NB4 (cell line): ENCODE measurements around the gene DNAJB11.
"Not testable (repeated sequence)": the region's sequence is repeated elsewhere in the genome, so short reads cannot be mapped to it uniquely, and the experiment has no call there.

ENCODE experiments used
- DNase-seq: peaks from one replicate; pipeline ENCODE4 v3.0.0; 2010; ENCODE audit warnings: low read depth
- H3K4me3 ChIP-seq: one replicate; pipeline ENCODE4 v1.5.1; 2011; ENCODE audit warnings: mild to moderate bottlenecking, low read depth, low read length, moderate library complexity
- CTCF ChIP-seq: IDR thresholded peaks from one replicate; pipeline ENCODE4 v1.5.1; 2012; ENCODE audit warnings: low read depth, low read length
- MAX ChIP-seq: IDR thresholded peaks from 2 replicates; pipeline ENCODE4 v1.6.1; 2011; ENCODE audit warnings: low read depth, low read length
- MYC ChIP-seq: IDR thresholded peaks from 2 replicates; pipeline ENCODE4 v1.6.1; 2011; ENCODE audit warnings: low read depth, low read length
- POLR2A ChIP-seq: IDR thresholded peaks from 2 replicates; pipeline ENCODE4 v1.6.1; 2011; ENCODE audit warnings: mild to moderate bottlenecking; ENCODE audit not compliant: insufficient read length; ENCODE audit errors: extremely low read depth

Gene DNAJB11

GRCh38 chr3:186580785-186581184 lies 10.3 kb downstream of the DNAJB11 start:
- no peak for TF ChIP-seq MAX
- no peak for TF ChIP-seq POLR2A
- no peak for TF ChIP-seq MYC
- TF ChIP-seq CTCF = no peak
- no peak overlapping the region for H3K4me3 ChIP-seq
- DNase-seq = no peak

GRCh38 chr3:186582541-186582940 lies 12.0 kb downstream of the DNAJB11 start:
- TF ChIP-seq CTCF = no peak
- TF ChIP-seq POLR2A = no peak
- TF ChIP-seq MYC = no peak
- no peak for TF ChIP-seq MAX
- no peak for DNase-seq
- H3K4me3 ChIP-seq = no peak overlapping the region

GRCh38 chr3:186583831-186584230 lies 13.3 kb downstream of the DNAJB11 start:
- no peak overlapping the region for H3K4me3 ChIP-seq
- TF ChIP-seq POLR2A = no peak
- TF ChIP-seq MAX = no peak
- TF ChIP-seq CTCF = no peak
- TF ChIP-seq MYC = no peak
- no peak for DNase-seq

- DNase-seq = not testable (repeated sequence)
Measured at GRCh38 chr3:186586245-186586644, 15.7 kb downstream of the DNAJB11 start.

DNA sequence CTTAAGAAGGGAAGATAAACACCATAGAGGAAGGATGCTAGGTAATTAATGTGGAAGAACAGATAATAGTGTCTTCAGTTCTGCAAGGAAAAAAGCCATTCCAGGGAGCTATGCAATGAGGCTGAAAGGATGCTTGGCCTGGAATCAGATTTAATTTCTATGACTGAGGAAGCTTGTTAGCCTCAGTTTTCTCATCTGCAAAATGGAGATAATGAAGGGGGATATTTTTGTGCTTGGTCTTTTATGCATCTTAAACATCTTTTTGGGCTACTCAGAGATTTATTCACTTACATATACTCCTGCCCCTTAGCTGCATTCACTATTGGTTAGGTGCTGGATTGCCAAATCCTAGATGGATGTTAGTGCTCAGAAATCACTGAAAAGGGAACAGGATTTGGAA lies 16.7 kb downstream of the DNAJB11 start:
- DNase-seq = no peak
- no peak for TF ChIP-seq MAX
- no peak for TF ChIP-seq CTCF
- no peak for TF ChIP-seq POLR2A
- no peak for TF ChIP-seq MYC
- H3K4me3 ChIP-seq = no peak overlapping the region

More at GRCh38 chr3:186586245-186586644, 15.7 kb downstream of the DNAJB11 start:
- not testable (repeated sequence) for H3K4me3 ChIP-seq

DNA sequence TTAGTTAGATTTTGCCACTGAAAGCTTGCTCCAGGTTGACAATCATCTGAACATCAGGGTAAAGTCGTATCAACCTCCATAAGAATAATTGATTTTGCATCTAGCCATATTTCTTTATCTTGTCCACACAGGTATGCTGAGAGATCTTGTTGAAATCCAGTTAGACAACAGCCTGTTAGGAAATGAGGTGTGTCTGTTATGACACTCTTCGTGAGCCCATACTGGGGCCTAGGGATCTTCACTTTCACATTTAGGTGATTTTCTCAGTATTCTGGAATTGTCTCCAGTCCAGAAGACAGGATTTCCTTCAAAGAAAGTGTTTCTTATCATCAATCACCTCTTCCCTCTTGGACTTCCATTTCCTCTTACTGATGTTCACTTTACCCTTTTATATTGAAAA lies 18.1 kb downstream of the DNAJB11 start:
- H3K4me3 ChIP-seq = no peak overlapping the region
- TF ChIP-seq POLR2A (no peak), MYC (no peak), MAX (no peak), CTCF (no peak)
- no peak for DNase-seq
